A673 (cell line): ENCODE measurements around the gene HES1.

Experiments used
- EZH2 ChIP-seq: fragments of 200-600 bp; sonication (generic); IDR thresholded peaks from 2 replicates; pipeline ENCODE4 v1.6.1; 2017; ENCODE audit warnings: borderline replicate concordance, low read depth, mild to moderate bottlenecking, mixed read lengths, antibody characterized with exemption, low read length; ENCODE audit not compliant: poor library complexity, severe bottlenecking
- TF ChIP-seq, protein P1 (sequence below): fragments of 300-800, 200-600 bp; sonication (generic); conservative IDR thresholded peaks from 2 replicates; pipeline ENCODE4 v1.5.1; 2017; ENCODE audit warnings: low read depth, mild to moderate bottlenecking, antibody characterized with exemption, low read length, moderate library complexity, mixed read lengths

DNA sequence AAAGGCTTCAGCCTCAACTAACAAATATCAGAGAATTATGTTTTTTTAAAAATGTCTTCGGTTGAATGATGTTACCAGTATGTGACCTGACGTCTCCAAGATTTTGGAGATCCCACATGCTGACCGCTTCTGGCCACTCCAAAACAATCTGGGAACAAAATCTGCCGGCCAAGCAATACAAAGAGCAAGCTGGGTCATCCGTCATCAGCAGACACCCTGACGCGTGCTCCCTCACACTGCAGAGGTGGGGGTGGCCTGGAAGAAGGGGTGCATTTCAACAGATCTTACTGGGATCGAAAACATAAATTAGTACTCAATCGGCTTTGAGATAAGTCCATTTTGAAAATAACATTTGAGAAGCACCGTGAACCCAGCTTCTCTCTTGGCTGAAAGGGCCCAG is 33.6 kb downstream of the HES1 start:
- TF ChIP-seq, protein P1, sequence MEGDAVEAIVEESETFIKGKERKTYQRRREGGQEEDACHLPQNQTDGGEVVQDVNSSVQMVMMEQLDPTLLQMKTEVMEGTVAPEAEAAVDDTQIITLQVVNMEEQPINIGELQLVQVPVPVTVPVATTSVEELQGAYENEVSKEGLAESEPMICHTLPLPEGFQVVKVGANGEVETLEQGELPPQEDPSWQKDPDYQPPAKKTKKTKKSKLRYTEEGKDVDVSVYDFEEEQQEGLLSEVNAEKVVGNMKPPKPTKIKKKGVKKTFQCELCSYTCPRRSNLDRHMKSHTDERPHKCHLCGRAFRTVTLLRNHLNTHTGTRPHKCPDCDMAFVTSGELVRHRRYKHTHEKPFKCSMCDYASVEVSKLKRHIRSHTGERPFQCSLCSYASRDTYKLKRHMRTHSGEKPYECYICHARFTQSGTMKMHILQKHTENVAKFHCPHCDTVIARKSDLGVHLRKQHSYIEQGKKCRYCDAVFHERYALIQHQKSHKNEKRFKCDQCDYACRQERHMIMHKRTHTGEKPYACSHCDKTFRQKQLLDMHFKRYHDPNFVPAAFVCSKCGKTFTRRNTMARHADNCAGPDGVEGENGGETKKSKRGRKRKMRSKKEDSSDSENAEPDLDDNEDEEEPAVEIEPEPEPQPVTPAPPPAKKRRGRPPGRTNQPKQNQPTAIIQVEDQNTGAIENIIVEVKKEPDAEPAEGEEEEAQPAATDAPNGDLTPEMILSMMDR = no peak
- no peak for TF ChIP-seq EZH2
